ENCODE measurements around the gene DISC1.
"Not testable (repeated sequence)": the region's sequence is repeated elsewhere in the genome, so short reads cannot be mapped to it uniquely, and the experiment has no call there.

DISC1 gene

GRCh38 chr1:231931146-231931545, 304.6 kb downstream of the DISC1 start:
- DNase-seq (ENCODE audit: low read depth in 2 of 2) = no peak

GRCh38 chr1:231931846-231932454, 305.4 kb downstream of the DISC1 start:
- no peak for DNase-seq (ENCODE audit: low read depth in 2 of 2)

- no peak for DNase-seq (ENCODE audit: low read depth in 2 of 2)
Observed at GRCh38 chr1:231933711-231934626, 307.4 kb downstream of the DISC1 start.

- no peak for DNase-seq (ENCODE audit: low read depth in 2 of 2)
Observed at GRCh38 chr1:231934797-231935196, 308.2 kb downstream of the DISC1 start.

- no peak for DNase-seq (ENCODE audit: low read depth in 2 of 2)
Observed at GRCh38 chr1:231935856-231936255, 309.3 kb downstream of the DISC1 start.

- DNase-seq (ENCODE audit: low read depth in 2 of 2) = no peak
Observed at GRCh38 chr1:231936983-231937775, 310.6 kb downstream of the DISC1 start.

- DNase-seq (ENCODE audit: low read depth in 2 of 2) = no peak
Observed at GRCh38 chr1:231938211-231938610, 311.6 kb downstream of the DISC1 start.

GRCh38 chr1:231938711-231939110, 312.1 kb downstream of the DISC1 start:
- DNase-seq (ENCODE audit: low read depth in 2 of 2) = no peak

- no peak for DNase-seq (ENCODE audit: low read depth in 2 of 2)
Observed at GRCh38 chr1:231939118-231939517, 312.5 kb downstream of the DISC1 start.

GRCh38 chr1:231940116-231940515, 313.5 kb downstream of the DISC1 start:
- DNase-seq (ENCODE audit: low read depth in 2 of 2) = no peak

- no peak for DNase-seq (ENCODE audit: low read depth in 2 of 2)
Observed at GRCh38 chr1:231940701-231941100, 314.1 kb downstream of the DISC1 start.

- DNase-seq (ENCODE audit: low read depth in 2 of 2) = no peak
Observed at GRCh38 chr1:231943084-231943483, 316.5 kb downstream of the DISC1 start.

- not testable (repeated sequence) for DNase-seq (ENCODE audit: low read depth in 2 of 2)
Observed at GRCh38 chr1:231948102-231948501, 321.5 kb downstream of the DISC1 start.

- no peak for DNase-seq (ENCODE audit: low read depth in 2 of 2)
Observed at GRCh38 chr1:231949277-231950091, 322.9 kb downstream of the DISC1 start.

- no peak for DNase-seq (ENCODE audit: low read depth in 2 of 2)
Observed at GRCh38 chr1:231950331-231951128, 323.9 kb downstream of the DISC1 start.

- no peak for DNase-seq (ENCODE audit: low read depth in 2 of 2)
Observed at GRCh38 chr1:231951374-231951773, 324.8 kb downstream of the DISC1 start.

- DNase-seq (ENCODE audit: low read depth in 2 of 2) = no peak
Observed at GRCh38 chr1:231952154-231952553, 325.6 kb downstream of the DISC1 start.

GRCh38 chr1:231953660-231954059, 327.1 kb downstream of the DISC1 start:
- DNase-seq (ENCODE audit: low read depth in 2 of 2) = no peak

- no peak for DNase-seq (ENCODE audit: low read depth in 2 of 2)
Observed at GRCh38 chr1:231954751-231955150, 328.2 kb downstream of the DISC1 start.

- no peak for DNase-seq (ENCODE audit: low read depth in 2 of 2)
Observed at GRCh38 chr1:231957359-231957758, 330.8 kb downstream of the DISC1 start.

GRCh38 chr1:231958448-231958847, 331.9 kb downstream of the DISC1 start:
- no peak for DNase-seq (ENCODE audit: low read depth in 2 of 2)

Data from stimulated activated CD8-positive, alpha-beta memory T cell treated with anti-CD3 and anti-CD28 coated beads, Interleukin-15, amount 100 ng/mL, for 4 hours (primary cell).